Measurements from ENCODE around the gene LRRC7.

LRRC7 gene

DNA sequence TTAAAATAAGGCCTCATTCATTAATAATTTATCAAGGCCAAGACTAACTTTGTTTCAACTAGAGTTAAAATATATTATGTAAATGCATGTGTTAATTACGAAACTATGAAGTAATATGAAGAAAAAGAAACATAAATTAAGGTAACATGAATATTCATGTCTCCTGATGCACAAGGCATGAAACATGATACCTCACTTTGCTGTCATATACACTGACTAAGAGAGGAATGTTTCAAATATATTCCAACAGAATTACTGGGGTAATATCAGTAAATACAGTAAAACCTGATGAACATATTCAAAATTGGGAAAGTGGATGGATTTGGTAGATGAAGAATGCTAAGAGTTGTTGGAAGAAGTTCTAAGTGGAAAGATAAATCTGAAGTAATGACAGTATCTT is 274.6 kb downstream of the LRRC7 start:
- H3K4me3 ChIP-seq (ENCODE audit: low read depth in 1 of 2, low read length in 2 of 2), result no peak overlapping the region
- no peak for ATAC-seq (ENCODE audit: insufficient read depth, low read depth)

DNA sequence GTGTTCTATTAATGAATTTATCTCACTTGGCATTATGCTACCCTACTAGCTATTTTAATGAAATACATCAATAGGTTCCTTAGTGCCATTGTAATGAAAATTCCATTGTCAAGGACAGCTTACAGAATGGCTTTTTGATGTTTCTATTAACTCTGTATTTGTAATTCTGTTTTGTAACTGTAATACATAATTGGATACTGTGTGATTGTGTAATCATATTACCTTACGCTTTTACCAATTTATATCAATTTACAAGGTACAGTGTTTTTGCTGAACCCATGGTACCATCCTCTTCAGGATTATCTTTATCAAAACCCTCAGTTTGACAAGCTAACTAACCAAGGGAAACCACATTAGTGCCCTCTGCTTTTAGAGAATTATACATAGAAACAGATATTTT is 277.9 kb downstream of the LRRC7 start:
- no peak overlapping the region for H3K4me2 ChIP-seq (ENCODE audit: insufficient read depth, low read length)
- H4K20me1 ChIP-seq (ENCODE audit: insufficient read depth, low read length), result no peaks in the 10 kb centered on the region
- no peak for DNase-seq
- no peak overlapping the region for H3K4me3 ChIP-seq (ENCODE audit: low read depth in 1 of 2, low read length in 2 of 2)
- no peaks in the 10 kb centered on the region for H3K27me3 ChIP-seq (ENCODE audit: insufficient read depth, low read length, poor library complexity)
- H3K4me1 ChIP-seq (ENCODE audit: insufficient read depth, low read length), result no peaks in the 10 kb centered on the region
- ATAC-seq (ENCODE audit: insufficient read depth, low read depth), result no peak
- no peaks in the 10 kb centered on the region for H3K9me3 ChIP-seq (ENCODE audit: insufficient read depth, low read length, severe bottlenecking)
- H2AFZ ChIP-seq (ENCODE audit: low read depth, low read length), result no peak overlapping the region
- TF ChIP-seq, protein P1, sequence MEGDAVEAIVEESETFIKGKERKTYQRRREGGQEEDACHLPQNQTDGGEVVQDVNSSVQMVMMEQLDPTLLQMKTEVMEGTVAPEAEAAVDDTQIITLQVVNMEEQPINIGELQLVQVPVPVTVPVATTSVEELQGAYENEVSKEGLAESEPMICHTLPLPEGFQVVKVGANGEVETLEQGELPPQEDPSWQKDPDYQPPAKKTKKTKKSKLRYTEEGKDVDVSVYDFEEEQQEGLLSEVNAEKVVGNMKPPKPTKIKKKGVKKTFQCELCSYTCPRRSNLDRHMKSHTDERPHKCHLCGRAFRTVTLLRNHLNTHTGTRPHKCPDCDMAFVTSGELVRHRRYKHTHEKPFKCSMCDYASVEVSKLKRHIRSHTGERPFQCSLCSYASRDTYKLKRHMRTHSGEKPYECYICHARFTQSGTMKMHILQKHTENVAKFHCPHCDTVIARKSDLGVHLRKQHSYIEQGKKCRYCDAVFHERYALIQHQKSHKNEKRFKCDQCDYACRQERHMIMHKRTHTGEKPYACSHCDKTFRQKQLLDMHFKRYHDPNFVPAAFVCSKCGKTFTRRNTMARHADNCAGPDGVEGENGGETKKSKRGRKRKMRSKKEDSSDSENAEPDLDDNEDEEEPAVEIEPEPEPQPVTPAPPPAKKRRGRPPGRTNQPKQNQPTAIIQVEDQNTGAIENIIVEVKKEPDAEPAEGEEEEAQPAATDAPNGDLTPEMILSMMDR (IDR thresholded peaks at IDR 0.05; ENCODE audit: borderline replicate concordance, extremely low read depth, low read length, poor library complexity, severe bottlenecking), result no peak
- TF ChIP-seq EZH2 (IDR thresholded peaks at IDR 0.05; ENCODE audit: borderline replicate concordance, low read depth, low read length, severe bottlenecking), result no peak
- H3K36me3 ChIP-seq (ENCODE audit: insufficient read depth, low read length), result no peaks in the 10 kb centered on the region
- no peak overlapping the region for H3K9ac ChIP-seq (ENCODE audit: low read depth, low read length)
- no peaks in the 10 kb centered on the region for H3K79me2 ChIP-seq (ENCODE audit: insufficient read depth, low read length)
- no peak overlapping the region for H3K27ac ChIP-seq (ENCODE audit: low read length)

More for the DNA sequence above, 274.6 kb downstream of the LRRC7 start:
- no peak overlapping the region for H2AFZ ChIP-seq (ENCODE audit: low read depth, low read length)
- H3K9me3 ChIP-seq (ENCODE audit: insufficient read depth, low read length, severe bottlenecking), result no peaks in the 10 kb centered on the region
- no peak overlapping the region for H3K27ac ChIP-seq (ENCODE audit: low read length)
- H3K4me1 ChIP-seq (ENCODE audit: insufficient read depth, low read length), result no peaks in the 10 kb centered on the region
- H3K79me2 ChIP-seq (ENCODE audit: insufficient read depth, low read length), result no peaks in the 10 kb centered on the region
- no peaks in the 10 kb centered on the region for H4K20me1 ChIP-seq (ENCODE audit: insufficient read depth, low read length)
- TF ChIP-seq, protein P1 (IDR thresholded peaks at IDR 0.05; ENCODE audit: borderline replicate concordance, extremely low read depth, low read length, poor library complexity, severe bottlenecking), result no peak
- no peak for TF ChIP-seq EZH2 (IDR thresholded peaks at IDR 0.05; ENCODE audit: borderline replicate concordance, low read depth, low read length, severe bottlenecking)
- no peak overlapping the region for H3K4me2 ChIP-seq (ENCODE audit: insufficient read depth, low read length)
- H3K9ac ChIP-seq (ENCODE audit: low read depth, low read length), result no peak overlapping the region
- H3K27me3 ChIP-seq (ENCODE audit: insufficient read depth, low read length, poor library complexity), result no peaks in the 10 kb centered on the region
- no peak for DNase-seq
- no peaks in the 10 kb centered on the region for H3K36me3 ChIP-seq (ENCODE audit: insufficient read depth, low read length)

DNA sequence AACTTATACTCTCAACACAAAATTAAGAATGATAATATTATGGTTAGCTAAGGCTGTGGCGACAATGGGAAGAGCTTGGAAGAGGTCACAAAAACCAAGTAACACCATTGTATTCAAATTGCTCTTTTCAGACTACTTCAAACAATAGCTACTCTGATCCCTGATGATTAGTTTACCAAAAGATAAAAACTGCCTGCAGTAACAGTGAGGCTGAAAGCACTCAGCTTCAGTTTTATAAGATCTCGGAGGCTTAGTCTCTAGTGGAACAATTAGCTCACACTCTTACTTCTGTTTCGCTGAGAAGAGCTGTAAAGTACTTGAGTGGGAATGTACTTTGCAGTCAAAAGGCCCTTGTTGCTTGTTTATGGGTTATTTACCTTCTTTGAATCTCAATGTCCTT is 278.5 kb downstream of the LRRC7 start:
- no peak overlapping the region for H3K27ac ChIP-seq (ENCODE audit: low read length)
- no peak for DNase-seq
- no peak for ATAC-seq (ENCODE audit: insufficient read depth, low read depth)
- H3K9me3 ChIP-seq (ENCODE audit: insufficient read depth, low read length, severe bottlenecking), result no peaks in the 10 kb centered on the region
- no peak overlapping the region for H3K4me3 ChIP-seq (ENCODE audit: low read depth in 1 of 2, low read length in 2 of 2)
- no peak overlapping the region for H3K4me2 ChIP-seq (ENCODE audit: insufficient read depth, low read length)
- no peaks in the 10 kb centered on the region for H4K20me1 ChIP-seq (ENCODE audit: insufficient read depth, low read length)
- no peaks in the 10 kb centered on the region for H3K27me3 ChIP-seq (ENCODE audit: insufficient read depth, low read length, poor library complexity)
- no peaks in the 10 kb centered on the region for H3K79me2 ChIP-seq (ENCODE audit: insufficient read depth, low read length)
- H3K9ac ChIP-seq (ENCODE audit: low read depth, low read length), result no peak overlapping the region
- H3K36me3 ChIP-seq (ENCODE audit: insufficient read depth, low read length), result no peaks in the 10 kb centered on the region
- H2AFZ ChIP-seq (ENCODE audit: low read depth, low read length), result no peak overlapping the region
- no peaks in the 10 kb centered on the region for H3K4me1 ChIP-seq (ENCODE audit: insufficient read depth, low read length)
- TF ChIP-seq EZH2 (IDR thresholded peaks at IDR 0.05; ENCODE audit: borderline replicate concordance, low read depth, low read length, severe bottlenecking), result no peak
- TF ChIP-seq, protein P1 (IDR thresholded peaks at IDR 0.05; ENCODE audit: borderline replicate concordance, extremely low read depth, low read length, poor library complexity, severe bottlenecking), result no peak

DNA sequence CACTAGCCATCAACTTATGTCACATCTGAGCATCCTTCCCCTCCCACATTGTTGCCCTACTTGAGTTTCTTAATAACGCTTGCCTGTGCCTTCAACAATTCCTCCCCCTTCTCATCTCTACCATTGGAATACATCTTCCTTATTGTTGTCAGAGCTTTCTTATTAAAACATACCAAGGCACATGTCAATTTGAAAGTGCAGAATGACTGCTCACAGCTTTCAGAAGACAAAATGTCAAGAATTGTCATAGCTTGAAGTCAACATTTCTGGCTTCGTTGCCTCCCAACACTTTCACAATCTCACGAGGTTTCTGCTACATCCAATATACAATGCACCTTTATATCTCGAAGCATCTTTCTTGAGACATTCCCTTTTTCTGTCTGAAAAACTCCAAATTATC is 279.9 kb downstream of the LRRC7 start:
- no peak overlapping the region for H3K9ac ChIP-seq (ENCODE audit: low read depth, low read length)

More for the DNA sequence above, 279.9 kb downstream of the LRRC7 start:
- no peak for DNase-seq
- Histone ChIP-seq H3K27me3 (ENCODE audit: insufficient read depth, low read length, poor library complexity) (no peaks in the 10 kb centered on the region), H3K4me1 (ENCODE audit: insufficient read depth, low read length) (no peaks in the 10 kb centered on the region), H3K36me3 (ENCODE audit: insufficient read depth, low read length) (no peaks in the 10 kb centered on the region), H2AFZ (ENCODE audit: low read depth, low read length) (no peak overlapping the region), H3K4me2 (ENCODE audit: insufficient read depth, low read length) (no peak overlapping the region), H3K27ac (ENCODE audit: low read length) (no peak overlapping the region), H3K9me3 (ENCODE audit: insufficient read depth, low read length, severe bottlenecking) (no peaks in the 10 kb centered on the region), H4K20me1 (ENCODE audit: insufficient read depth, low read length) (no peaks in the 10 kb centered on the region), H3K79me2 (ENCODE audit: insufficient read depth, low read length) (no peaks in the 10 kb centered on the region), H3K4me3 (ENCODE audit: low read depth in 1 of 2, low read length in 2 of 2) (no peak overlapping the region)
- no peak for ATAC-seq (ENCODE audit: insufficient read depth, low read depth)
- TF ChIP-seq EZH2 (IDR thresholded peaks at IDR 0.05; ENCODE audit: borderline replicate concordance, low read depth, low read length, severe bottlenecking), result no peak
- TF ChIP-seq, protein P1 (IDR thresholded peaks at IDR 0.05; ENCODE audit: borderline replicate concordance, extremely low read depth, low read length, poor library complexity, severe bottlenecking), result no peak

All from DND-41 (cell line).